DOHH2 (cell line): Measurements from ENCODE around the gene EIF6.

Experiments used
- H3F3A ChIP-seq: fragments of 200-600 bp; sonication (generic), shearing (Covaris generic); 2 replicates; pipeline ENCODE4 v1.6.0; 2016; ENCODE audit warnings: antibody characterized with exemption, mild to moderate bottlenecking; ENCODE audit not compliant: control insufficient read depth, insufficient read depth
- H3K27ac ChIP-seq: fragments of 200-600 bp; sonication (generic); 2 replicates; pipeline ENCODE4 v1.5.1; 2014; ENCODE audit warnings: low read depth, mild to moderate bottlenecking, low read length, moderate library complexity
- H3K27me3 ChIP-seq: fragments of 200-600 bp; sonication (generic); 2 replicates; pipeline ENCODE4 v1.6.1; 2014; ENCODE audit warnings: mild to moderate bottlenecking, low read length, mixed read lengths; ENCODE audit not compliant: control insufficient read depth
- H3K36me3 ChIP-seq: fragments of 200-600 bp; sonication (generic); 2 replicates; pipeline ENCODE4 v1.6.1; 2014; ENCODE audit warnings: mild to moderate bottlenecking, low read length, moderate library complexity, mixed read lengths; ENCODE audit not compliant: control insufficient read depth
- H3K4me1 ChIP-seq: fragments of 200-600 bp; sonication (generic); 2 replicates; pipeline ENCODE4 v1.6.1; 2014; ENCODE audit warnings: mild to moderate bottlenecking, low read length, mixed read lengths; ENCODE audit not compliant: control insufficient read depth
- H3K4me2 ChIP-seq: fragments of 200-600 bp; sonication (generic); 2 replicates; pipeline ENCODE4 v1.6.0; 2014; ENCODE audit warnings: mild to moderate bottlenecking, low read length, moderate library complexity
- H3K4me3 ChIP-seq: fragments of 200-600 bp; sonication (generic); 2 replicates; pipeline ENCODE4 v1.5.1; 2014; ENCODE audit warnings: mild to moderate bottlenecking, low read length, mixed read lengths
- H3K79me2 ChIP-seq: fragments of 200-600 bp; sonication (generic); 2 replicates; pipeline ENCODE4 v1.6.1; 2014; ENCODE audit warnings: mild to moderate bottlenecking, low read length, mixed read lengths; ENCODE audit not compliant: control insufficient read depth
- H3K9me2 ChIP-seq: fragments of 200-600 bp; sonication (generic); replicated peaks from 2 replicates; pipeline ENCODE4 v1.6.1; 2014; ENCODE audit warnings: mild to moderate bottlenecking, low read length, mixed read lengths; ENCODE audit not compliant: control insufficient read depth
- H3K9me3 ChIP-seq: fragments of 200-600 bp; sonication (generic); 2 replicates; pipeline ENCODE4 v1.6.1; 2014; ENCODE audit warnings: antibody characterized with exemption, low read length, mixed read lengths; ENCODE audit not compliant: control insufficient read depth, insufficient read depth
- H4K20me1 ChIP-seq: fragments of 200-600 bp; sonication (generic); 2 replicates; pipeline ENCODE4 v1.6.0; 2014; ENCODE audit warnings: low read depth, mild to moderate bottlenecking, antibody characterized with exemption, low read length, moderate library complexity; ENCODE audit not compliant: control insufficient read depth, insufficient read depth
- CTCF ChIP-seq: fragments of 200-600 bp; sonication (generic); IDR thresholded peaks from one replicate; pipeline ENCODE4 v1.5.1; 2014; ENCODE audit warnings: antibody characterized with exemption, mild to moderate bottlenecking, low read depth, low read length; ENCODE audit not compliant: poor library complexity, severe bottlenecking
- EZH2phosphoT487 ChIP-seq: fragments of 200-600 bp; sonication (generic); IDR thresholded peaks from 2 replicates; pipeline ENCODE4 v1.6.1; 2017; ENCODE audit warnings: borderline replicate concordance, mild to moderate bottlenecking, antibody characterized with exemption, low read length, moderate library complexity, mixed read lengths

Gene EIF6

GRCh38 chr20:35327074-35327976 is 42.8 kb upstream of the EIF6 start:
- H3K79me2 ChIP-seq: no peaks in the 10 kb centered on the region
- H3K4me3 ChIP-seq: no peak overlapping the region
- TF ChIP-seq EZH2phosphoT487 (no peak), CTCF (no peak)
- H3K4me1 ChIP-seq: no peaks in the 10 kb centered on the region
- no peaks in the 10 kb centered on the region; the same call in 1 of the 2 replicates for H3K36me3 ChIP-seq
- H3K9me2 ChIP-seq: no peaks in the 10 kb centered on the region
- no peak overlapping the region for H3K27ac ChIP-seq
- no peak overlapping the region for H3K4me2 ChIP-seq
- H3K27me3 ChIP-seq: no peaks in the 10 kb centered on the region
- H3F3A ChIP-seq: no peaks in the 10 kb centered on the region
- no peaks in the 10 kb centered on the region for H4K20me1 ChIP-seq
- H3K9me3 ChIP-seq: no peaks in the 10 kb centered on the region

GRCh38 chr20:35326740-35327073 is 42.1 kb upstream of the EIF6 start:
- H3K9me3 ChIP-seq: no peaks in the 10 kb centered on the region
- H3K4me3 ChIP-seq: no peak overlapping the region
- H3K36me3 ChIP-seq: no peaks in the 10 kb centered on the region; the same call in 1 of the 2 replicates
- H3K27me3 ChIP-seq: no peaks in the 10 kb centered on the region
- H3K27ac ChIP-seq: no peak overlapping the region
- H3F3A ChIP-seq: no peaks in the 10 kb centered on the region
- H3K9me2 ChIP-seq: no peaks in the 10 kb centered on the region
- no peak overlapping the region for H3K4me2 ChIP-seq
- H3K79me2 ChIP-seq: no peaks in the 10 kb centered on the region
- no peaks in the 10 kb centered on the region for H3K4me1 ChIP-seq
- no peaks in the 10 kb centered on the region for H4K20me1 ChIP-seq
- no peak for TF ChIP-seq EZH2phosphoT487
- TF ChIP-seq CTCF: no peak

GRCh38 chr20:35326021-35326739 is 41.6 kb upstream of the EIF6 start:
- Histone ChIP-seq H3K27me3 (no peaks in the 10 kb centered on the region), H4K20me1 (no peaks in the 10 kb centered on the region), H3F3A (no peaks in the 10 kb centered on the region), H3K4me2 (no peak overlapping the region), H3K4me3 (no peak overlapping the region), H3K27ac (no peak overlapping the region), H3K36me3 (no peaks in the 10 kb centered on the region; the same call in 1 of the 2 replicates), H3K4me1 (no peaks in the 10 kb centered on the region), H3K79me2 (no peaks in the 10 kb centered on the region), H3K9me3 (no peaks in the 10 kb centered on the region), H3K9me2 (no peaks in the 10 kb centered on the region)
- TF ChIP-seq EZH2phosphoT487: no peak

- no peaks in the 10 kb centered on the region for H4K20me1 ChIP-seq
- H3F3A ChIP-seq: no peaks in the 10 kb centered on the region
- H3K27me3 ChIP-seq: no peaks in the 10 kb centered on the region
- no peaks in the 10 kb centered on the region for H3K9me3 ChIP-seq
- no peaks in the 10 kb centered on the region for H3K9me2 ChIP-seq
- no peaks in the 10 kb centered on the region for H3K4me1 ChIP-seq
- no peak overlapping the region for H3K4me3 ChIP-seq
- H3K27ac ChIP-seq: no peak overlapping the region
- TF ChIP-seq CTCF (no peak), EZH2phosphoT487 (no peak)
- H3K79me2 ChIP-seq: no peaks in the 10 kb centered on the region
- no peak overlapping the region for H3K4me2 ChIP-seq
- H3K36me3 ChIP-seq: no peaks in the 10 kb centered on the region; the same call in 1 of the 2 replicates
Observed at GRCh38 chr20:35325401-35325800, 40.8 kb upstream of the EIF6 start.
